Measurements from ENCODE around the gene KIF18A.

The KIF18A gene

DNA sequence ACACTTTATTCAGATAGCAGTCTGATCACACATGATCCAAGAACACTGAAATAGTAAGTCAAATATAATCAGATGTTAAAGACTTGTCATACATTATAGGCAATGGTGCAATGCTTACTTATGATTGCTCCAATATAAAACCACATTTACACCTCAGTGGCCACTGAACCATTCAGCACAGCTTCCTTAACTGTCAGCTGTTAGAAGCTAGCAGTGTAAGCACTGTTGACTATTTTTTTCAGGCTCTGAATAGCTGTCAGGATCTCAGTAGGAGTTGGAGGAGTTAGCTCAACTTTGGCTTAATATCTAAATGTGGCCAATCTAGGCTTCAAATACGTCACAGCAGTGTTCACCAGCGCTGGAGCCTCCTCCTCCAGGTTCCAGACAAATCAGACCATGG, 36.9 kb upstream of the KIF18A start:
- H3K23ac ChIP-seq (ENCODE audit: low read depth, low read length, poor library complexity) = no peak overlapping the region
- peak overlapping the region; percentile 39 for H3K27ac ChIP-seq (replicated peaks; ENCODE audit: low read length)
- no peak overlapping the region for H3K4me3 ChIP-seq (ENCODE audit: low read length in 2 of 2)
- H3K4me1 ChIP-seq (ENCODE audit: control insufficient read depth in 2 of 2, insufficient read depth in 1 of 2, low read depth in 1 of 2, low read length in 2 of 2) = peaks cover 2 to 3% of the 10 kb centered on the region in 2 donors
- H3K4ac ChIP-seq (ENCODE audit: low read length) = no peak overlapping the region
- H3K27me3 ChIP-seq (ENCODE audit: control insufficient read depth in 3 of 3, insufficient read depth in 3 of 3, low read depth in 1 of 3, low read length in 3 of 3) = no peaks in the 10 kb centered on the region
- H2BK12ac ChIP-seq (ENCODE audit: low read length) = no peak overlapping the region
- no CpG with 5 or more reads among the region's 2 CpGs for WGBS, 2 donors (ENCODE audit: extremely low coverage in 2 of 2, insufficient read length in 2 of 2, insufficient replicate concordance in 1 of 2)
- DNase-seq (ENCODE audit: low spot score) = no peak
- peaks cover 2 to 3% of the 10 kb centered on the region in 2 donors for H3K36me3 ChIP-seq (replicated peaks in 1 of 2; ENCODE audit: control insufficient read depth in 2 of 2, insufficient read depth in 2 of 2, low read length in 2 of 2)
- H2AFZ ChIP-seq (ENCODE audit: low read length) = no peak overlapping the region
- no peak overlapping the region for H2BK15ac ChIP-seq (ENCODE audit: low read length)
- no peak overlapping the region for H2AK5ac ChIP-seq (ENCODE audit: low read depth, low read length)
- H4K8ac ChIP-seq (ENCODE audit: low read depth, low read length) = no peak overlapping the region
- no peak overlapping the region for H4K91ac ChIP-seq (ENCODE audit: low read depth, low read length, poor library complexity)
- H3K79me1 ChIP-seq (ENCODE audit: low read depth, low read length) = no peaks in the 10 kb centered on the region
- no peak overlapping the region for H2BK120ac ChIP-seq (ENCODE audit: low read depth, low read length)
- peaks cover 11 to 13% of the 10 kb centered on the region in 2 donors for H3K9me3 ChIP-seq (replicated peaks in 1 of 2; ENCODE audit: control insufficient read depth in 2 of 2, insufficient read depth in 1 of 2, low read depth in 1 of 2, low read length in 2 of 2)
- H3K9ac ChIP-seq (ENCODE audit: low read depth, low read length, poor library complexity) = no peak overlapping the region
- H3K14ac ChIP-seq (ENCODE audit: low read length) = no peak overlapping the region
- no peak overlapping the region for H2BK5ac ChIP-seq (ENCODE audit: low read length)
- no peak overlapping the region for H3K18ac ChIP-seq (ENCODE audit: low read length)
- H3K4me2 ChIP-seq (ENCODE audit: insufficient read depth, low read length, poor library complexity, severe bottlenecking) = no peak overlapping the region

DNA sequence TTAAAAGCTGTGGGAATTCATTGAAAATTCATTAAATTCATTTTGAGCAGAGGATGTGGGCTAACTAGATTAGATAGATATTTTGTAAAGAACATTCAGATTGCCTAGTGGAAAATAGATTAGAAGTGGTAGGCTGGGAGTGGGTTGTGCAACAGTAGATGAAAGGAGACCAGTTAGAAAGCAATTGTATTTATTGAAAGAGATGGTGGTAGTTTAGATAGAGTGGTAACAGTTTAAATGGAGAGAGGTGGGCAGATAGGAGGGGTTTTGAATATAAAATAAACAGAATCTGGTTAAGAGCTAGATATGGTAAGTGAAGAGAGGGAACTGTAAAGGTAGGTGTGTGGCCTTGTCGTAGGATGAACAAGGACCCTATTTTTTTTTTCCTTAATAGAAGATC, 34.8 kb upstream of the KIF18A start:
- H3K18ac ChIP-seq (ENCODE audit: low read length) = no peak overlapping the region
- H3K4me2 ChIP-seq (ENCODE audit: insufficient read depth, low read length, poor library complexity, severe bottlenecking) = no peak overlapping the region
- no peak overlapping the region for H3K9ac ChIP-seq (ENCODE audit: low read depth, low read length, poor library complexity)
- H2BK120ac ChIP-seq (ENCODE audit: low read depth, low read length) = no peak overlapping the region
- no CpG with 5 or more reads among the region's 1 CpG for WGBS, 2 donors (ENCODE audit: extremely low coverage in 2 of 2, insufficient read length in 2 of 2, insufficient replicate concordance in 1 of 2)
- no peak overlapping the region for H3K4ac ChIP-seq (ENCODE audit: low read length)
- no peak overlapping the region for H3K23ac ChIP-seq (ENCODE audit: low read depth, low read length, poor library complexity)
- H3K79me1 ChIP-seq (ENCODE audit: low read depth, low read length) = no peaks in the 10 kb centered on the region
- no peak overlapping the region for H2AK5ac ChIP-seq (ENCODE audit: low read depth, low read length)
- peaks cover 18 to 34% of the 10 kb centered on the region in 2 donors for H3K9me3 ChIP-seq (replicated peaks in 1 of 2; ENCODE audit: control insufficient read depth in 2 of 2, insufficient read depth in 1 of 2, low read depth in 1 of 2, low read length in 2 of 2)
- no peak overlapping the region for H4K91ac ChIP-seq (ENCODE audit: low read depth, low read length, poor library complexity)
- peaks cover 5 to 9% of the 10 kb centered on the region in 2 donors for H3K36me3 ChIP-seq (replicated peaks in 1 of 2; ENCODE audit: control insufficient read depth in 2 of 2, insufficient read depth in 2 of 2, low read length in 2 of 2)
- no peak overlapping the region for H3K4me3 ChIP-seq (ENCODE audit: low read length in 2 of 2)
- no peak overlapping the region for H3K14ac ChIP-seq (ENCODE audit: low read length)
- H3K27me3 ChIP-seq (ENCODE audit: control insufficient read depth in 3 of 3, insufficient read depth in 3 of 3, low read depth in 1 of 3, low read length in 3 of 3) = no peaks in the 10 kb centered on the region
- no peak overlapping the region for H2AFZ ChIP-seq (ENCODE audit: low read length)
- no peak overlapping the region for H2BK15ac ChIP-seq (ENCODE audit: low read length)
- H4K8ac ChIP-seq (ENCODE audit: low read depth, low read length) = no peak overlapping the region
- no peak for DNase-seq (ENCODE audit: low spot score)
- H3K27ac ChIP-seq (replicated peaks; ENCODE audit: low read length) = no peak overlapping the region
- H3K4me1 ChIP-seq (ENCODE audit: control insufficient read depth in 2 of 2, insufficient read depth in 1 of 2, low read depth in 1 of 2, low read length in 2 of 2) = peaks cover 2 to 3% of the 10 kb centered on the region in 2 donors
- no peak overlapping the region for H2BK12ac ChIP-seq (ENCODE audit: low read length)
- no peak overlapping the region for H2BK5ac ChIP-seq (ENCODE audit: low read length)

DNA sequence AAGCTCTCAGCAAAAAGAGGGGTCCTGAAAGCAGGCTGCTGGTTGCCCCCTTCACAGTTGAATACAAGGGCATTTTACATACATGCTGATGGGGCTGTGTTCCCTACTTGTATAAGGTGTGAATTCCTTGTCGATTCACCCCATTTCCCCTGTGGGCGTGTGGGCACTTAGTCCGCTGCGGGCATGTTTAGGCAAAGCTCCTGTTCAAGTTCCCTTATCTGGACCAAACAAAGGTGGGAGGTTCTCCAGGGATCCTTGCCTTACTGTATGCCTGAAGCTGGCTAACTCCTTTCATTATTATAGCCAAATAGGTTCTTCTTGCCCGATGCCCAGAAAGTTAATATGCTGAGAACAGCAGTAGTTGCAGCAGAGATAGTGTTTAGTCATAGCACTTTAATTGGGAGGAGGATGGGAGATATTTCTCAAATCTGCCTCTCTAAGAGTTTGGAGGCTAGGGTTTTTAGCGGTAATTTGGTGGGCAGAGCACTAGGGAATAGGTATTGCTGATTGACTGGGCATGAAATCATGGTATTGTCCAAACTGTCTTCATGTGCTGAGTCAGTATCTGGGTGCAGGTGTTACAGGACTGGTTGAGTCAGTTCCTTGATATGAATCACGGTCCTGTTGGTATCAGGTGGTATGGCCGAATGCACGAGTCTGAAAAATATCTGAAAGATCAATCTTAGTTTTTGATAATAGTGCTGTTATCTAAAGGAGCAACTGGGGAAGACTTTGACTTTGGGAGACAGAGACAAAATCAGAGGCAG, 32.9 kb upstream of the KIF18A start:
- Histone ChIP-seq H3K4me2 (ENCODE audit: insufficient read depth, low read length, poor library complexity, severe bottlenecking) (no peak overlapping the region), H3K27ac (replicated peaks; ENCODE audit: low read length) (no peak overlapping the region), H3K9me3 (replicated peaks in 1 of 2; ENCODE audit: control insufficient read depth in 2 of 2, insufficient read depth in 1 of 2, low read depth in 1 of 2, low read length in 2 of 2) (peaks cover 18 to 50% of the 10 kb centered on the region in 2 donors), H3K27me3 (ENCODE audit: control insufficient read depth in 3 of 3, insufficient read depth in 3 of 3, low read depth in 1 of 3, low read length in 3 of 3) (no peaks in the 10 kb centered on the region), H4K91ac (ENCODE audit: low read depth, low read length, poor library complexity) (no peak overlapping the region), H2BK15ac (ENCODE audit: low read length) (no peak overlapping the region), H3K4ac (ENCODE audit: low read length) (no peak overlapping the region), H2AFZ (ENCODE audit: low read length) (no peak overlapping the region), H3K14ac (ENCODE audit: low read length) (no peak overlapping the region), H3K18ac (ENCODE audit: low read length) (no peak overlapping the region), H2BK12ac (ENCODE audit: low read length) (no peak overlapping the region), H3K9ac (ENCODE audit: low read depth, low read length, poor library complexity) (no peak overlapping the region), H3K79me1 (ENCODE audit: low read depth, low read length) (no peaks in the 10 kb centered on the region), H3K36me3 (replicated peaks in 1 of 2; ENCODE audit: control insufficient read depth in 2 of 2, insufficient read depth in 2 of 2, low read length in 2 of 2) (peaks cover 5 to 10% of the 10 kb centered on the region in 2 donors), H3K4me1 (ENCODE audit: control insufficient read depth in 2 of 2, insufficient read depth in 1 of 2, low read depth in 1 of 2, low read length in 2 of 2) (peaks cover 2 to 3% of the 10 kb centered on the region in 2 donors), H2BK5ac (ENCODE audit: low read length) (no peak overlapping the region), H4K8ac (ENCODE audit: low read depth, low read length) (no peak overlapping the region), H2AK5ac (ENCODE audit: low read depth, low read length) (no peak overlapping the region), H3K4me3 (ENCODE audit: low read length in 2 of 2) (no peak overlapping the region), H3K23ac (ENCODE audit: low read depth, low read length, poor library complexity) (no peak overlapping the region), H2BK120ac (ENCODE audit: low read depth, low read length) (no peak overlapping the region)
- WGBS, 2 donors (ENCODE audit: extremely low coverage in 2 of 2, insufficient read length in 2 of 2, insufficient replicate concordance in 1 of 2) = no CpG with 5 or more reads among the region's 9 CpGs
- DNase-seq (ENCODE audit: low spot score) = no peak

DNA sequence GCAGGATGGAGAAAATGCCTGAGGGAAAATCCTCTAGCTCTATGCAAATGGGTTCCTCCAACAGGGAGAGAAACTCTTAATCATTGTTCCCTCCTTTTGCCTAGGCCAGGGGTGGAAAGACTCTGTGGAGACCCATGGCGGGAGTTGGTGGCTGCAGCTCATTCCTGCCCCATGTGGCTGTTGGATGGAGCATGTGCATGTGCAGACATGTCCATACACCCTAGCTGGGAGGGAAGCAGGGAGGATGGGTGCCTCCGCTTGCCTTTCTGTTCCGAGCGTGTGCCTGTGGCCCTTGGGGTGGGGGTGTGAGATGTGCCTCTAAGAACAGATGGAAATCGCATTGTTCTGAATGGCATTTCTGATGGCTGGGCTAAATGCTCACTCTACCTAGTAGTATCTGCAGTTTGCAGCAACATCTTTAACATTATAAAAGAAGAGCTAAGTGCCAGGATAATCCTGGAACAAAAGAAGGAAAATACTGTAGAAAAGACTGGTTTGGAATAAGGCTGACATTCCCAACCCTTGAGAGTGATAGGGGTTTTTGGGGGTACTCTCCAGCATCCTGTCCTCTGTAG, 32.0 kb upstream of the KIF18A start:
- Histone ChIP-seq H3K14ac (ENCODE audit: low read length) (peak overlapping the region; percentile 50), H3K4me3 (ENCODE audit: low read length in 2 of 2) (no peak overlapping the region), H3K27ac (replicated peaks; ENCODE audit: low read length) (no peak overlapping the region), H3K79me1 (ENCODE audit: low read depth, low read length) (no peaks in the 10 kb centered on the region), H2BK12ac (ENCODE audit: low read length) (no peak overlapping the region), H3K23ac (ENCODE audit: low read depth, low read length, poor library complexity) (no peak overlapping the region), H3K27me3 (ENCODE audit: control insufficient read depth in 3 of 3, insufficient read depth in 3 of 3, low read depth in 1 of 3, low read length in 3 of 3) (no peaks in the 10 kb centered on the region), H2AFZ (ENCODE audit: low read length) (no peak overlapping the region), H2BK15ac (ENCODE audit: low read length) (no peak overlapping the region), H3K36me3 (replicated peaks in 1 of 2; ENCODE audit: control insufficient read depth in 2 of 2, insufficient read depth in 2 of 2, low read length in 2 of 2) (peaks cover 5 to 18% of the 10 kb centered on the region in 2 donors), H3K4ac (ENCODE audit: low read length) (no peak overlapping the region), H2AK5ac (ENCODE audit: low read depth, low read length) (no peak overlapping the region), H4K8ac (ENCODE audit: low read depth, low read length) (no peak overlapping the region), H2BK5ac (ENCODE audit: low read length) (no peak overlapping the region), H3K9ac (ENCODE audit: low read depth, low read length, poor library complexity) (no peak overlapping the region), H2BK120ac (ENCODE audit: low read depth, low read length) (no peak overlapping the region), H3K4me1 (ENCODE audit: control insufficient read depth in 2 of 2, insufficient read depth in 1 of 2, low read depth in 1 of 2, low read length in 2 of 2) (peaks cover 0 to 2% of the 10 kb centered on the region in 2 donors), H3K18ac (ENCODE audit: low read length) (no peak overlapping the region), H3K4me2 (ENCODE audit: insufficient read depth, low read length, poor library complexity, severe bottlenecking) (no peak overlapping the region), H3K9me3 (replicated peaks in 1 of 2; ENCODE audit: control insufficient read depth in 2 of 2, insufficient read depth in 1 of 2, low read depth in 1 of 2, low read length in 2 of 2) (peaks cover 18 to 58% of the 10 kb centered on the region in 2 donors), H4K91ac (ENCODE audit: low read depth, low read length, poor library complexity) (no peak overlapping the region)
- WGBS, 2 donors (ENCODE audit: extremely low coverage in 2 of 2, insufficient read length in 2 of 2, insufficient replicate concordance in 1 of 2) = no CpG with 5 or more reads among the region's 5 CpGs
- DNase-seq (ENCODE audit: low spot score) = no peak

All from neuronal stem cell (in vitro differentiated cells).